Glutamatergic neuron (in vitro differentiated cells): ENCODE data around the gene NPAT. TPM values are rescaled to one million over a fixed set of nuclear protein-coding genes. Genes with fewer than 3 reads are reported as not detected.

Experiments used
- DNase-seq: peaks from one replicate; pipeline ENCODE4 v3.0.0; 2022
- H3K27ac Mint-ChIP-seq: one replicate; pipeline ENCODE4 v1.8.0; 2020; ENCODE audit warnings: mild to moderate bottlenecking, mixed read lengths, inconsistent platforms; ENCODE audit not compliant: unreplicated experiment
- H3K27me3 Mint-ChIP-seq: one replicate; pipeline ENCODE4 v1.8.0; 2020; ENCODE audit warnings: mild to moderate bottlenecking, moderate library complexity, mixed read lengths, inconsistent platforms; ENCODE audit not compliant: unreplicated experiment
- H3K36me3 Mint-ChIP-seq: one replicate; pipeline ENCODE4 v1.8.0; 2020; ENCODE audit warnings: mild to moderate bottlenecking, mixed read lengths, inconsistent platforms; ENCODE audit not compliant: unreplicated experiment
- H3K4me1 Mint-ChIP-seq: one replicate; pipeline ENCODE4 v1.8.0; 2020; ENCODE audit warnings: mild to moderate bottlenecking, low read depth, mixed read lengths, inconsistent platforms; ENCODE audit not compliant: unreplicated experiment
- H3K4me3 Mint-ChIP-seq: one replicate; pipeline ENCODE4 v1.8.0; 2020; ENCODE audit warnings: mild to moderate bottlenecking, mixed read lengths, inconsistent platforms; ENCODE audit not compliant: unreplicated experiment
- H3K9me3 Mint-ChIP-seq: one replicate; pipeline ENCODE4 v1.8.0; 2020; ENCODE audit warnings: mild to moderate bottlenecking, moderate library complexity, mixed read lengths, inconsistent platforms; ENCODE audit not compliant: unreplicated experiment
- CTCF ChIP-seq: fragments of 200-600 bp; sonication (generic); IDR thresholded peaks from one replicate; pipeline ENCODE4 v1.5.0; 2021; ENCODE audit not compliant: partially characterized antibody, unreplicated experiment
- total RNA-seq: library from RNA; stranded (reverse); fragmentation: NEBNext Ultra II Directional; extraction: Animal tissue kit (Norgen Biotek cat#: 25700); gene quantifications from one replicate; pipeline ENCODE4 v1.2.1, GENCODE V29; 2021; ENCODE audit not compliant: unreplicated experiment

The NPAT gene
- total RNA-seq, 1 donor from 2014 or later = 16.3 TPM

- peak; percentile 36 for TF ChIP-seq CTCF
- no peak overlapping the region for H3K4me3 Mint-ChIP-seq
- H3K27me3 Mint-ChIP-seq = peaks cover 2% of the 10 kb centered on the region
- peaks cover 7% of the 10 kb centered on the region for H3K9me3 Mint-ChIP-seq
- no peaks in the 10 kb centered on the region for H3K36me3 Mint-ChIP-seq
- DNase-seq = no peak
- peaks cover 5% of the 10 kb centered on the region for H3K4me1 Mint-ChIP-seq
- no peak overlapping the region for H3K27ac Mint-ChIP-seq
Observed at GRCh38 chr11:108117746-108118371, 104.6 kb downstream of the NPAT start.

GRCh38 chr11:108115500-108116140 lies 106.8 kb downstream of the NPAT start:
- H3K9me3 Mint-ChIP-seq = peaks cover under 1% of the 10 kb centered on the region
- no peak for TF ChIP-seq CTCF
- no peak overlapping the region for H3K4me3 Mint-ChIP-seq
- no peak for DNase-seq
- H3K27me3 Mint-ChIP-seq = peaks cover 2% of the 10 kb centered on the region
- no peak overlapping the region for H3K27ac Mint-ChIP-seq
- no peaks in the 10 kb centered on the region for H3K4me1 Mint-ChIP-seq
- no peaks in the 10 kb centered on the region for H3K36me3 Mint-ChIP-seq

- no peak for DNase-seq
- TF ChIP-seq CTCF = no peak
- Mint-ChIP-seq H3K27ac (no peak overlapping the region), H3K4me1 (no peaks in the 10 kb centered on the region), H3K4me3 (no peak overlapping the region), H3K9me3 (no peaks in the 10 kb centered on the region), H3K27me3 (peaks cover 2% of the 10 kb centered on the region), H3K36me3 (no peaks in the 10 kb centered on the region)
Observed at GRCh38 chr11:108112057-108112456, 110.4 kb downstream of the NPAT start.

- H3K4me3 Mint-ChIP-seq = no peak overlapping the region
- H3K27ac Mint-ChIP-seq = no peak overlapping the region
- no peaks in the 10 kb centered on the region for H3K9me3 Mint-ChIP-seq
- no peak for DNase-seq
- TF ChIP-seq CTCF = no peak
- H3K4me1 Mint-ChIP-seq = no peaks in the 10 kb centered on the region
- peaks cover 2% of the 10 kb centered on the region for H3K27me3 Mint-ChIP-seq
- no peaks in the 10 kb centered on the region for H3K36me3 Mint-ChIP-seq
Observed at GRCh38 chr11:108111126-108111525, 111.3 kb downstream of the NPAT start.

Other genes with a start within 250 kb of the NPAT start
- gene CUL5, start 213.7 kb downstream of the NPAT start, total RNA-seq = 40.5 TPM
- 39.4 TPM for gene ACAT1, start 101.1 kb downstream of the NPAT start, total RNA-seq
- 139 TPM for gene ATM, start 429 bp upstream of the NPAT start, total RNA-seq
- gene C11orf65, start 244.9 kb upstream of the NPAT start, total RNA-seq = 0.54 TPM